Kidney (tissue), 14 donors: Measurements from ENCODE around the gene PPP1R14B. TPM values are rescaled to one million over a fixed set of nuclear protein-coding genes. Genes with fewer than 3 reads are reported as not detected.

Source experiments
- DNase-seq, 5 donors: peaks; one replicate each; pipeline ENCODE4 v3.0.0-alpha.2; 2013 to 2020
- FAIRE-seq: peaks from 2 replicates; lab custom pipeline; 2012; peaks lifted over from hg19 to GRCh38; lab: Jason Lieb, UNC
- H3K27ac ChIP-seq, 2 donors: one replicate each; pipeline ENCODE4 v1.7.0; 2013; ENCODE audit warnings: low read depth in 2 of 2, low read length in 2 of 2, inconsistent platforms in 1 of 2
- H3K27me3 ChIP-seq: one replicate; pipeline ENCODE4 v1.7.1; 2013; ENCODE audit warnings: low read length, inconsistent platforms; ENCODE audit not compliant: control insufficient read depth, insufficient read depth
- H3K36me3 ChIP-seq, 3 donors: one replicate each; pipeline versions ENCODE4 v1.7.0 to v1.7.1; 2013; ENCODE audit warnings: low read length in 3 of 3, control low read depth in 1 of 3, inconsistent platforms in 1 of 3; ENCODE audit not compliant: insufficient read depth in 3 of 3, control insufficient read depth in 2 of 3
- H3K4me1 ChIP-seq, 3 donors: one replicate each; pipeline versions ENCODE4 v1.7.0 to v1.7.1; 2013; ENCODE audit warnings: low read length in 3 of 3, inconsistent platforms in 1 of 3, low read depth in 1 of 3; ENCODE audit not compliant: control insufficient read depth in 2 of 3, insufficient read depth in 2 of 3
- H3K4me3 ChIP-seq, 3 donors: one replicate each; pipeline versions ENCODE4 v1.7.0 to v1.8.1; 2013; ENCODE audit warnings: low read length in 3 of 3, control low read depth in 1 of 3, inconsistent platforms in 1 of 3
- H3K9ac ChIP-seq, 3 donors: one replicate each; pipeline versions ENCODE4 v1.7.0 to v1.7.1; 2013; ENCODE audit warnings: low read length in 3 of 3, control low read depth in 1 of 3, inconsistent platforms in 1 of 3
- H3K9me3 ChIP-seq, 3 donors: one replicate each; pipeline versions ENCODE4 v1.7.0 to v1.7.1; 2013; ENCODE audit warnings: low read length in 3 of 3, control low read depth in 1 of 3, inconsistent platforms in 1 of 3; ENCODE audit not compliant: control insufficient read depth in 2 of 3, insufficient read depth in 1 of 3
- CTCF ChIP-seq: IDR thresholded peaks from 3 replicates; pipeline ENCODE4 v1.5.1; 2012; ENCODE audit warnings: mild to moderate bottlenecking, moderate library complexity, borderline replicate concordance; ENCODE audit not compliant: insufficient read depth; ENCODE audit errors: extremely low read depth
- intact Hi-C: fragments of 100-400 bp; cut with DNase I; formaldehyde crosslinking; loops from one replicate; pipeline ENCODE4 v1.11.1; 2022
- polyA plus RNA-seq: library from polyadenylated mRNA; stranded (reverse); fragments of 350-450 nt; fragmentation: Illumina TruSeq; extraction: RNeasy Lipid Tissue Mini Kit (QIAGEN cat#74804); gene quantifications from one replicate; pipeline ENCODE4 v1.2.3, GENCODE V29; 2014; ENCODE audit warnings: low read depth, low replicate concordance; ENCODE audit not compliant: insufficient read depth
- total RNA-seq: library from RNA; stranded (reverse); fragmentation: NEBNext Ultra II Directional; extraction: Animal tissue kit (Norgen Biotek cat#: 25700); gene quantifications from one replicate; pipeline ENCODE4 v1.2.1, GENCODE V29; 2021
- donor health status: control.
- donor health status: control.
- donor health status: control.
- donor health status: control.
- donor health status: control.
- donor health status: DM: yes; HTN: yes; CAD: no.
- donor health status: Normal renal cell carcinoma (clear cell type).

PPP1R14B gene
- total and polyA plus RNA-seq, 2 donors from 2014 or later, result 86.5 to 145 TPM

DNA sequence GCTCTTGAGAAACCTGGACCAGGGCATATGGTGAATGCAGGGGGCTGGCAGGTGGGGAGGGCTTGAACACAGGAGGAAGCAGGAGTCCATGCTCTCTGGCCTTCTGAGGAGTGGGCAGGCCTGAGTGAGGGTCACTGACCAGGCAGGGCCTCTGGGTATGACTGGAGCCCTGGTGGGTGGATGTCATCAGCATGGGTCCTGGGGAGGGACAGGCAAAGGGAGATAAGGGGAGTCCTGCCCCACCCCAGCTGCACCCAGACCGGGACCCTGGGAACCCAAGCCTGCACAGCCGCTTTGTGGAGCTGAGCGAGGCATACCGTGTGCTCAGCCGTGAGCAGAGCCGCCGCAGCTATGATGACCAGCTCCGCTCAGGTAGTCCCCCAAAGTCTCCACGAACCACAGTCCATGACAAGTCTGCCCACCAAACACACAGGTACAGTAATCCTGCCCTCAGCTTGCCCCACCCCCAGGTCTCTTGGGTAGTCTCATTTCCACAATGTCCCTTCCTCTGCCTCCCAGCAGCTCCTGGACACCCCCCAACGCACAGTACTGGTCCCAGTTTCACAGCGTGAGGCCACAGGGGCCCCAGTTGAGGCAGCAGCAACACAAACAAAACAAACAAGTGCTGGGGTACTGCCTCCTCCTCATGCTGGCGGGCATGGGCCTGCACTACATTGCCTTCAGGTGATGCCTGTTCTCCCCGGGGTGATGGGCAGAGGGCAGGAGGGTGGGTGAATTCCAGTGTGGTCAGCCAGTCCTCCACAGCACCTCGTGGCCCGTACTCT, 14.4 kb downstream of the PPP1R14B start:
- H3K4me1 ChIP-seq, result peaks cover 0 to 32% (median 26%) of the 10 kb centered on the region in 3 donors
- no peaks in the 10 kb centered on the region for H3K9me3 ChIP-seq
- no peak overlapping the region for H3K4me3 ChIP-seq
- H3K36me3 ChIP-seq, result no peaks in the 10 kb centered on the region
- no peak for FAIRE-seq
- DNase-seq, result peak in 1 of 5 donors; percentile 73
- intact Hi-C loops, result no loop called here
- peak overlapping the region in 1 of 2 donors; percentile 22 for H3K27ac ChIP-seq
- TF ChIP-seq CTCF, result no peak
- H3K27me3 ChIP-seq, result no peaks in the 10 kb centered on the region
- H3K9ac ChIP-seq, result no peak overlapping the region

DNA sequence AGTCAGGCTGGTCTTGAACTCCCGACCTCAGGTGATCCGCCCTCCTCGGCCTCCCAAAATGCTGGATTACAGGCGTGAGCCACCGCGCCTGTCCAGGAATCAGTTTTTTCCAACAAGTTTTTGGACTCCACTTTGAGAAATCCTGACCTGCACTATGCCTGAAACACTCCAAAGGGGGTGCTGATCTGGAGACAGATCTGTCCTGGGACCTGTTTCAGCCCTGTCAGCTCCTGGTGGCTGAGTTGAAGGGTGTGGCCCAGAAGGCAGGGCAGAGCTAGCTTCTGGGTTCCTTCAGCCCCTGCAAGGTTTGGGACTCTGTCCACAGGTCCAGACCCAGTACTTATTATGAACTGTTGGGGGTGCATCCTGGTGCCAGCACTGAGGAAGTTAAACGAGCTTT, 15.2 kb downstream of the PPP1R14B start:
- DNase-seq (no peak), FAIRE-seq (no peak)
- intact Hi-C loops, result no loop called here
- H3K27ac ChIP-seq, result no peak overlapping the region
- no peak overlapping the region for H3K4me3 ChIP-seq
- H3K36me3 ChIP-seq, result no peaks in the 10 kb centered on the region
- no peaks in the 10 kb centered on the region for H3K9me3 ChIP-seq
- peaks cover 0 to 40% (median 34%) of the 10 kb centered on the region in 3 donors for H3K4me1 ChIP-seq
- H3K9ac ChIP-seq, result no peak overlapping the region
- H3K27me3 ChIP-seq, result no peaks in the 10 kb centered on the region
- no peak for TF ChIP-seq CTCF

GRCh38 chr11:64230985-64231365, 15.8 kb downstream of the PPP1R14B start:
- peak overlapping the region; percentile 51 to 77 (median 73) for H3K4me3 ChIP-seq
- no peak for DNase-seq
- H3K9ac ChIP-seq, result peak overlapping the region; percentile 62 to 78 (median 68)
- no peaks in the 10 kb centered on the region for H3K9me3 ChIP-seq
- H3K36me3 ChIP-seq, result no peaks in the 10 kb centered on the region
- H3K27me3 ChIP-seq, result no peaks in the 10 kb centered on the region
- TF ChIP-seq CTCF, result no peak
- H3K27ac ChIP-seq, result peak overlapping the region; percentile 89 to 96
- no peak for FAIRE-seq
- intact Hi-C loops, result no loop called here
- H3K4me1 ChIP-seq, result peaks cover 0 to 42% (median 34%) of the 10 kb centered on the region in 3 donors
